KMS-11 (cell line): Measurements from ENCODE around the gene OPRL1.
"Not testable (repeated sequence)": the region's sequence is repeated elsewhere in the genome, so short reads cannot be mapped to it uniquely, and the experiment has no call there.

Experiments used
- H2AFZ ChIP-seq: fragments of 200-600 bp; sonication (generic); 2 replicates; pipeline ENCODE4 v1.6.1; 2016; ENCODE audit warnings: antibody characterized with exemption, mixed run types, low read depth
- H3K27ac ChIP-seq: fragments of 200-600 bp; sonication (generic); 2 replicates; pipeline ENCODE4 v1.6.1; 2016; ENCODE audit warnings: mild to moderate bottlenecking, mixed run types
- H3K27me3 ChIP-seq: fragments of 200-600 bp; sonication (generic); 2 replicates; pipeline ENCODE4 v1.6.1; 2017; ENCODE audit warnings: mild to moderate bottlenecking, low read depth, mixed run types, moderate library complexity; ENCODE audit not compliant: insufficient read depth
- H3K36me3 ChIP-seq: fragments of 200-600 bp; sonication (generic); 2 replicates; pipeline ENCODE4 v1.6.1; 2017; ENCODE audit warnings: mild to moderate bottlenecking, mixed run types; ENCODE audit not compliant: insufficient read depth
- H3K4me1 ChIP-seq: fragments of 200-600 bp; sonication (generic); 2 replicates; pipeline ENCODE4 v1.6.1; 2016; ENCODE audit warnings: mild to moderate bottlenecking, low read depth, mixed run types; ENCODE audit not compliant: poor library complexity, severe bottlenecking
- H3K4me2 ChIP-seq: fragments of 200-600 bp; sonication (generic); 2 replicates; pipeline ENCODE4 v1.7.0; 2016; ENCODE audit warnings: mild to moderate bottlenecking, mixed run types
- H3K4me3 ChIP-seq: fragments of 200-600 bp; sonication (generic); IDR thresholded peaks from 2 replicates; pipeline ENCODE4 v1.6.1; 2017; ENCODE audit warnings: low read depth, low read length, mixed read lengths; ENCODE audit not compliant: insufficient read depth
- H3K79me2 ChIP-seq: fragments of 200-600 bp; sonication (generic); 2 replicates; pipeline ENCODE4 v1.6.1; 2016; ENCODE audit warnings: low read depth, mixed run types; ENCODE audit not compliant: insufficient read depth
- H3K9ac ChIP-seq: fragments of 200-600 bp; sonication (generic); 2 replicates; pipeline ENCODE4 v1.6.1; 2016; ENCODE audit warnings: mild to moderate bottlenecking, mixed run types
- H4K20me1 ChIP-seq: fragments of 200-600 bp; sonication (generic); 2 replicates; pipeline ENCODE4 v1.6.1; 2016; ENCODE audit warnings: mild to moderate bottlenecking, mixed run types; ENCODE audit not compliant: insufficient read depth
- CTCF ChIP-seq: fragments of 200-600 bp; sonication (generic); conservative IDR thresholded peaks from 2 replicates; pipeline ENCODE4 v1.6.1; 2017; ENCODE audit warnings: low read depth, mild to moderate bottlenecking, antibody characterized with exemption, low read length, moderate library complexity, mixed read lengths

Gene OPRL1

GRCh38 chr20:64130876-64131275, 51.0 kb downstream of the OPRL1 start:
- H3K9ac ChIP-seq, result no peak overlapping the region
- H3K27me3 ChIP-seq, result peaks cover 42% of the 10 kb centered on the region
- H4K20me1 ChIP-seq, result no peaks in the 10 kb centered on the region
- no peaks in the 10 kb centered on the region for H3K79me2 ChIP-seq
- H3K4me2 ChIP-seq, result no peak overlapping the region
- H3K4me3 ChIP-seq, result no peak overlapping the region
- no peak for TF ChIP-seq CTCF
- H3K4me1 ChIP-seq, result no peaks in the 10 kb centered on the region
- H2AFZ ChIP-seq, result no peak overlapping the region
- no peaks in the 10 kb centered on the region for H3K36me3 ChIP-seq
- H3K27ac ChIP-seq, result no peak overlapping the region

GRCh38 chr20:64131406-64131805, 51.5 kb downstream of the OPRL1 start:
- Histone ChIP-seq H3K27me3 (peaks cover 43% of the 10 kb centered on the region), H3K79me2 (no peaks in the 10 kb centered on the region), H3K9ac (no peak overlapping the region), H3K4me3 (no peak overlapping the region), H2AFZ (no peak overlapping the region), H3K27ac (no peak overlapping the region), H3K4me1 (no peaks in the 10 kb centered on the region), H4K20me1 (no peaks in the 10 kb centered on the region), H3K36me3 (no peaks in the 10 kb centered on the region), H3K4me2 (no peak overlapping the region)
- no peak for TF ChIP-seq CTCF

GRCh38 chr20:64133951-64134407, 54.1 kb downstream of the OPRL1 start:
- Histone ChIP-seq H3K79me2 (no peaks in the 10 kb centered on the region), H2AFZ (no peak overlapping the region), H3K4me1 (no peaks in the 10 kb centered on the region), H3K27ac (no peak overlapping the region), H3K36me3 (no peaks in the 10 kb centered on the region), H3K27me3 (peaks cover 54% of the 10 kb centered on the region), H3K9ac (no peak overlapping the region), H4K20me1 (no peaks in the 10 kb centered on the region), H3K4me3 (no peak overlapping the region), H3K4me2 (no peak overlapping the region)
- no peak for TF ChIP-seq CTCF

GRCh38 chr20:64134744-64135143, 54.9 kb downstream of the OPRL1 start:
- H4K20me1 ChIP-seq, H3K36me3 ChIP-seq, H3K27ac ChIP-seq, H2AFZ ChIP-seq, H3K79me2 ChIP-seq, H3K4me2 ChIP-seq, H3K4me3 ChIP-seq, H3K9ac ChIP-seq, H3K4me1 ChIP-seq: not testable (repeated sequence)
- peaks cover 54% of the 10 kb centered on the region for H3K27me3 ChIP-seq

- Histone ChIP-seq H3K4me3 (no peak overlapping the region), H3K27me3 (peaks cover 54% of the 10 kb centered on the region), H3K36me3 (no peaks in the 10 kb centered on the region), H3K4me2 (no peak overlapping the region), H3K27ac (no peak overlapping the region), H3K9ac (no peak overlapping the region), H3K79me2 (no peaks in the 10 kb centered on the region), H3K4me1 (no peaks in the 10 kb centered on the region), H4K20me1 (no peaks in the 10 kb centered on the region), H2AFZ (no peak overlapping the region)
- no peak for TF ChIP-seq CTCF
Observed at GRCh38 chr20:64136004-64136710, 56.3 kb downstream of the OPRL1 start.
